Measurements from ENCODE around the gene TEC. TPM values are rescaled to one million over a fixed set of nuclear protein-coding genes. Genes with fewer than 3 reads are reported as not detected.

Gene TEC
- total and polyA plus RNA-seq, 8 donors: 0.81 to 7.0 (median 2.0) TPM

DNA sequence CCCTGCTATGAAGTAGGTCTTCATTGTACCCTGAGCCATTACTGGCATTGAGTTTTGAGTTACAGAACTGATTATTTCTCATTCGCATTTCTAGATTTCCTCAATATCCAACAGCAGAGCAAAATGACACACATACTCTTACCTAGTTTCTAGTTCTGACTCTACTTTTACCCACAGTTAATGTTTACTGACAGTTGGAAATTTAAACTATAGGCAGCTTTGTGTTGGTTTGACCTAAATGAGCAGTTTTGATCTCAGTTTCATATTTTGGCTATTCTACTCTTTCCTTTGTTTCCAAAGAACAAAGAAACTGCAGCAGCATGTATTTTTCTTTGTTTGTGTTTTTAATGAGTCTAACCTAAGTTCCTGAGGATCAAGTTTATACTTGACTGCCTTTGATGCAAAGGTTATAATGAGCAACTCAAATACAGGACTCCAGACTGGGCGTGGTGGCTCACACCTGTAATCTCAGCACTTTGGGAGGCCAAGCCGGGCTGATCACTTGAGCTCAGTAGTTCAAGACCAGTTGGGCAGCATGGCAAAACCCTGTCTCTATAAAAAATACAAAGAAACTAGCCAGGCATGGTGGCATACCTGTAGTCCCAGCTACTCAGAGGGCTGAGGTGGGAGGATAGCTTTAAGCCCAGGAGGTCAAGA is 166.0 kb downstream of the TEC start:
- Histone ChIP-seq H3K27me3 (no peaks in the 10 kb centered on the region), H3K9me3 (no peaks in the 10 kb centered on the region), H3K4me3 (no peak overlapping the region), H3K36me3 (no peaks in the 10 kb centered on the region), H3K27ac (no peak overlapping the region), H3K4me1 (no peaks in the 10 kb centered on the region)
- WGBS, 5 donors: 74 to 94% (median 89%) methylated on average over 3 of the region's 3 CpGs
- DNase-seq: no peak
- no peak for TF ChIP-seq EP300 (IDR thresholded peaks at IDR 0.05)
- TF ChIP-seq POLR2A (IDR thresholded peaks at IDR 0.05): no peak
- no peak for TF ChIP-seq POLR2AphosphoS5 (IDR thresholded peaks at IDR 0.05)
- no peak for TF ChIP-seq CTCF (IDR thresholded peaks at IDR 0.05)
- intact Hi-C loops (cut with DNase I; ENCODE audit: low total_unique reads): no loop called here

DNA sequence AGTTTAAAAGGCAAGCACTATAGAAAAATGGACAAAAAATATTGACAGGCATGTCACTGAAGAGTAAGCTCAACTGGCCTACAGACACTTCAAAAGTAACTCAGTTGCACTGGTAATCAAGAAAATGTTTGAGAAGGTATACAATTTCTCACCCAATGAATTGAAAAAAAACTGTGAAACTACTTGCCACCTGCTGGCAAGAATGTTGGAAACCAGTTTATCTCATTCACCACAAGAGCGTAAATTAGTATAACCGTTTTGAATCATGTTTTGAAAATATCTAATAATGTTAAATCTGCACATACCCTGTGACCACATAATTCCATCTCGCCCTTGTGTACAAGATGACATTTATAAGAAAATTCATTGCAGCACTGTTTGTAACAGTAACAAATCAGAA is 167.3 kb downstream of the TEC start:
- Histone ChIP-seq H3K9me3 (no peaks in the 10 kb centered on the region), H3K27me3 (no peaks in the 10 kb centered on the region), H3K4me3 (no peak overlapping the region), H3K27ac (no peak overlapping the region), H3K36me3 (no peaks in the 10 kb centered on the region), H3K4me1 (no peaks in the 10 kb centered on the region)
- 58 to 72% (median 65%) methylated on average over 3 of the region's 3 CpGs for WGBS, 5 donors
- DNase-seq: no peak
- TF ChIP-seq CTCF (IDR thresholded peaks at IDR 0.05): no peak
- no peak for TF ChIP-seq EP300 (IDR thresholded peaks at IDR 0.05)
- no peak for TF ChIP-seq POLR2A (IDR thresholded peaks at IDR 0.05)
- TF ChIP-seq POLR2AphosphoS5 (IDR thresholded peaks at IDR 0.05): no peak
- intact Hi-C loops (cut with DNase I; ENCODE audit: low total_unique reads): no loop called here

DNA sequence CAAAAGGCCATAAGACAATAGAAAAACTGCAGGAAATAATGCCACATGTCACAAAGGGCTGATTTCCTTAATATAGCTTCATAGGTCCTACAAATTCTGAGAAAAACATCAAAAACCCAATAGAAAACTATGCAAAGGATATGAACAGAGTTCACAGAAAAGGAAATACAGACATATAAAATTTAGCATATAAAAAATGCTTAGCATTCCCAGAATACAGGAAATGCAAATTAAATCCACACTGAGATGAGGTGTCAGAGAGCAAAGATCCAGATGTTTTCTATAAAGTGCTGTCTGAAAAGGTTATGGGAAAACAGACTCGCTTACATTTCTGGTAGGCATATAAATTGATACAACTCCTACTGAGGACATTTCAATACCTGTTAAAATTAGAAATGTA is 169.4 kb downstream of the TEC start:
- no peaks in the 10 kb centered on the region for H3K9me3 ChIP-seq
- no peaks in the 10 kb centered on the region for H3K27me3 ChIP-seq
- H3K4me3 ChIP-seq: no peak overlapping the region
- no peak overlapping the region for H3K27ac ChIP-seq
- no peaks in the 10 kb centered on the region for H3K36me3 ChIP-seq
- WGBS, 5 donors: 74 to 91% (median 76%) methylated on average over 1 of the region's 1 CpG
- intact Hi-C loops (cut with DNase I; ENCODE audit: low total_unique reads): no loop called here
- TF ChIP-seq EP300 (IDR thresholded peaks at IDR 0.05): no peak
- TF ChIP-seq CTCF (IDR thresholded peaks at IDR 0.05): no peak
- H3K4me1 ChIP-seq: no peaks in the 10 kb centered on the region
- no peak for DNase-seq

DNA sequence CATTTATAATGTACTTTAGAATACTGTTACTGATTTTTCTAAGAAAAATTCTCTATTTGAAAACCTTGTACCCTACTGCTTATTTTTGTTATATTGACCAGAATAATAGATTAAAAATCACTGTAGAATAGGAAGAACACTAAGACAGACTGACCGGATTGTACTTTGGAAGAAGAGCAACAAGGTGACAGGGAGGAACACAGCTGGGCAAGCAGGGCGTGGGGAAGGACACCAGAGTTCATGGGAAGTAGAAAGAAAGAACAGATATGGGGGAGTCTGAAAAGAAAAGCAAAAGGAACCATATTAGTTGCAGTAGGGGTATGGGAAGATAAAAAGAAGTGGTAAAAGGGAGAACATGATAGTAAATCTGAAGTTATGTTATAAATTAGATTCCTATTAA is 174.2 kb downstream of the TEC start:
- 64 to 79% (median 73%) methylated on average over 2 of the region's 2 CpGs for WGBS, 5 donors
- TF ChIP-seq EP300 (IDR thresholded peaks at IDR 0.05): no peak
- no peak for TF ChIP-seq CTCF (IDR thresholded peaks at IDR 0.05)
- no peak for TF ChIP-seq POLR2A (IDR thresholded peaks at IDR 0.05)
- no peak for TF ChIP-seq POLR2AphosphoS5 (IDR thresholded peaks at IDR 0.05)
- H3K4me3 ChIP-seq: no peak overlapping the region
- no peak for DNase-seq
- no peaks in the 10 kb centered on the region for H3K36me3 ChIP-seq
- H3K9me3 ChIP-seq: no peaks in the 10 kb centered on the region
- no peaks in the 10 kb centered on the region for H3K4me1 ChIP-seq
- intact Hi-C loops (cut with DNase I; ENCODE audit: low total_unique reads): no loop called here
- no peaks in the 10 kb centered on the region for H3K27me3 ChIP-seq
- H3K27ac ChIP-seq: no peak overlapping the region
